PC-9 (cell line): ENCODE data around the gene FOXF1.

Experiments
- EZH2 ChIP-seq: fragments of 200-600 bp; sonication (generic); IDR thresholded peaks from 2 replicates; pipeline ENCODE4 v1.8.0; 2017; ENCODE audit warnings: antibody characterized with exemption, low read depth
- TF ChIP-seq, protein P1 (sequence below): fragments of 200-600 bp; sonication (generic); conservative IDR thresholded peaks from 2 replicates; pipeline ENCODE4 v1.6.1; 2017; ENCODE audit warnings: mixed run types, antibody characterized with exemption, mild to moderate bottlenecking, moderate library complexity

DNA sequence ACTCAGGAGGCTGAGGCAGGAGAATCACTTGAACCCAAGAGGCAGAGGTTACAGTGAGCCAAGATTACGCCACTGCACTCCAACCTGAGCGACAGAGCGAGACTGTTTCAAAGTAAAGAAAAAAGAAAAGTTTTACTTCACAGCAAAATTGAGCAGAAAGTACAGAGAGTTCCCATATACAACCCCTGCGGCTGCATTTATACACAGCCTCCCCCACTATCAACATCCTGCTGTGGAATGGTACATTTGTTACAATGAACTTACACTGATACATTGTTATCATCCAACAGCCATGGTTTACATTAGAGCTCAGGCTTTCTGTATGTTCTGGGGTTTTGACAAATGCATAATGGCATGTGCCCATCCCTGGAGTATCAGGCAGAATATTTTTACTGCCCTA, 47.3 kb downstream of the FOXF1 start:
- TF ChIP-seq, protein P1, sequence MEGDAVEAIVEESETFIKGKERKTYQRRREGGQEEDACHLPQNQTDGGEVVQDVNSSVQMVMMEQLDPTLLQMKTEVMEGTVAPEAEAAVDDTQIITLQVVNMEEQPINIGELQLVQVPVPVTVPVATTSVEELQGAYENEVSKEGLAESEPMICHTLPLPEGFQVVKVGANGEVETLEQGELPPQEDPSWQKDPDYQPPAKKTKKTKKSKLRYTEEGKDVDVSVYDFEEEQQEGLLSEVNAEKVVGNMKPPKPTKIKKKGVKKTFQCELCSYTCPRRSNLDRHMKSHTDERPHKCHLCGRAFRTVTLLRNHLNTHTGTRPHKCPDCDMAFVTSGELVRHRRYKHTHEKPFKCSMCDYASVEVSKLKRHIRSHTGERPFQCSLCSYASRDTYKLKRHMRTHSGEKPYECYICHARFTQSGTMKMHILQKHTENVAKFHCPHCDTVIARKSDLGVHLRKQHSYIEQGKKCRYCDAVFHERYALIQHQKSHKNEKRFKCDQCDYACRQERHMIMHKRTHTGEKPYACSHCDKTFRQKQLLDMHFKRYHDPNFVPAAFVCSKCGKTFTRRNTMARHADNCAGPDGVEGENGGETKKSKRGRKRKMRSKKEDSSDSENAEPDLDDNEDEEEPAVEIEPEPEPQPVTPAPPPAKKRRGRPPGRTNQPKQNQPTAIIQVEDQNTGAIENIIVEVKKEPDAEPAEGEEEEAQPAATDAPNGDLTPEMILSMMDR = no peak
- no peak for TF ChIP-seq EZH2
